ENCODE data around the gene LPAR3.
"Not testable (repeated sequence)": the region's sequence is repeated elsewhere in the genome, so short reads cannot be mapped to it uniquely, and the experiment has no call there.

Gene LPAR3

DNA sequence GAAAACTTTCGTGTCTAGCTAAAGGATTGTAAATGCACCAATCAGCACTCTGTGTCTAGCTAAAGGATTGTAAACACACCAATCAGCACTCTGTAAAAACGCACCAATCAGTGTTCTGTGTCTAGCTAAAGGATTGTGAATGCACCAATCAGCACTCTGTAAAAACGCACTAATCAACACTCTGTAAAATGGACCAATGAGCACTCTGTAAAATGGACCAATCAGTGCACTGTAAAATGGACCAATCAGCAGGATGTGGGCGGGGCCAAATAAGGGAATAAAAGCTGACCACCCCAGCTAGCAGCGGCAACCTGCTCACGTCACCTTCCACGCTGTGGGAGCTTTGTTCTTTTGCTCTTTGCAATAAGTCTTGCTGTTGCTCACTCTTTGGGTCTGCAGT is 9.7 kb upstream of the LPAR3 start:
- DNase-seq = not testable (repeated sequence)

DNA sequence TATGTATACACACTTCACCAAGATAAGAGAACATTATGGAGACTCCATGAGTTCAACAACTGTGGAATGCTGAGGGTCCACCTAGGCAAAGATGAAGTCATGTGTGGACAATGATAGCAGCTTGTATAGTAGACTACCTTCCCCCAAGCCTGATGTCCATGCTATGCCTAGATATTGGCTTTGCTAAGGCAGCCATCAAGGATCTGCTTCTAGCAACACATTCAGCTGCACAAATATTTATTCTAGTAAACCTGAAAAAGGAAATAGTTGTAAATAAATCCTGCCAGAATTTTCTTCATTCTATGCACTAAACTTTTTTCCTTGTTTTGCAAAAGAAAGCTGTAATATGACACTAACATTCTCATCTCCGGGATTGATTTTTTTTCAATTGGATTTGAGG is 7.0 kb upstream of the LPAR3 start:
- DNase-seq = no peak

DNA sequence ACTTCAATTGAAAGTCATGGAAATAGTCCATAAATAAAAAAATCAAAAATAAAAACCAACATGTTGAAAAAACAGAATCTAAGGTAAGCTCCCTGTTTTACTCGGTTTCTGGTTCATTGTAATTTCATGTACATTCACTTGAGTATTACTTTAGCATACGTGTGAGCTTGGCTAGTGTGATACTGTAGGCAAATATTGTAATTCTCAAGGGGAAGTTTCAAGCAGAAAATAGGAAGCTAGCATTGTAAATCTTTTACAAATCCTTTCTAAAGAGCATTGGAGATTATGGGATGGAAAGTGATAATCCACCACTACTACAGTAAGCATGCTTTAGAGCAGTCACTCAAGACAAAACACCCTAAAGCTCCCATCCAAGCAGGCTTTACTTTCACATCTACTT is 3.3 kb upstream of the LPAR3 start:
- DNase-seq = no peak

- DNase-seq = no peak
Measured at GRCh38 chr1:84890566-84890965, 2.4 kb downstream of the LPAR3 start.

- no peak for DNase-seq
Measured at GRCh38 chr1:84889437-84889836, 3.6 kb downstream of the LPAR3 start.

GRCh38 chr1:84888753-84889152 is 4.3 kb downstream of the LPAR3 start:
- DNase-seq = no peak

GRCh38 chr1:84887261-84887934 is 5.6 kb downstream of the LPAR3 start:
- DNase-seq = no peak

DNA sequence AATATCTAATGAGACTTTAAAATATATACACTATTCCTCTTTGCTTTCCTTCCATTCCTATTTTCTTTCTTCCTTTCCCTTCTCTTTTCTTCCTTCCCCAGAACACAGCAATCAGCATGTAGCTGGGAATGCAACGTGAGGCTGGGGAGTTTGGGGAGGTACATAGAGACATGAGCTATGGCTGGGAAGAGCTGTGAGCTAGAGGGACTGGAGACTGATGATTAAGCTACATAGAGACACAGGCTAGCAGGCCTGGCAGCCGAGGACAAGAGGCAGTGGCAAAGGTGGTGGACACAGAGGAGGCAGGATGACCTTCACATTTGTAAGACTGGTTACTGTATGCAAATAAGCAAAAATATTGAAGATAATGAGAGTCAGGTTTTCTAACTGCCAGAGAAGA is 7.5 kb downstream of the LPAR3 start:
- DNase-seq = no peak

DNA sequence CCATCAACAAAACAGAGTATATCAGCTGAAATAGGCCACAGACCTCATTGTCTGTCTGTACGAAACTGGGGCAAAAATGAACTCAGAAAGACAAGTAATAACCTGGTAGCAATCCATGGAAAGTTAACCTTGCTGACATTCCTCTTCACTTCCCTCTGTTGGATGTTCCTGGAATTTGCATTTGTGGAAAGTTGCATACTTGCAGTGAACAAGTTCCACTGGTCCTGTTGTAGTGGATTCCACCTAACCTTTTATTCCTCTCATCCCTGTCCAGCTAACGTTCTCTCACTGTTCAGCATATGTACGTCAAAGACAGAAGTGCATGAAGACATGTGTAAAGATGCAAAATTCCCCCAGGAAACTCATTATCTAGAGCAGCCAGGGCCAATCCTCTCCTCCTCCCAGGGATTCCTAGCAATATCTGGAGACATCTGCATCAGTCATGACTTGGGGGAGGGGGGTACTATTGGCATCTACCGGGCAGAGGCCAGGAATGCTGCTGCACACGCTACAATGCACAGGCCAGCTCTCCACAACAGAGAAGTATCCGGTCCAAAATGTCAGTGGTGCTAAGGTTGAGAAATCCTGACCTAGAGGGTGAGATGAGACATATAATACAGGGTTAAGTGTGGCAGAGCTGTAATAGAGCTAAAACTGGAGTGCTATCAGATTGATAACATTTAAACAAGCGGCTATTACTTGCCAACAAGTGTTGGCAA is 8.2 kb downstream of the LPAR3 start:
- no peak for DNase-seq

DNA sequence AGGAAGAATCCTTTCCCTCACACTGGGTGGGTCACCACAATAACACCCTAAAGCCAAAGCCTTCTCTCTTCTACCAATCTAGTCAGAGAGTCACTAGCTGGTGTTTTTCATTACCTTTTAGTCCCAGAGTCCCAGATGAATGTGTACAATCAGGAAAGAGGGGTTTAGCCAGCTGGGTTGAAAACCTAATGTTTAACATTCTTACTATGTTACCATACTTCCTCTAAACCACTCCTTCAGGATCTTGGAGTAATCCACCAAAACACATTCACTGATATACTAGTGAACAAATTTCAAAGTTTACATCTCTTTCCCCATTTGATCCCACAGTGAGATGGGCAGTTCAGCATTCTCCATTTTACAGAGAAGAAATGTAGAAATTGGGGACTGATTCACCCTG is 9.7 kb downstream of the LPAR3 start:
- no peak for DNase-seq

GRCh38 chr1:84877592-84877991 is 15.4 kb downstream of the LPAR3 start:
- no peak for DNase-seq

GRCh38 chr1:84876353-84876752 is 16.7 kb downstream of the LPAR3 start:
- DNase-seq = peak; percentile 20

DNA sequence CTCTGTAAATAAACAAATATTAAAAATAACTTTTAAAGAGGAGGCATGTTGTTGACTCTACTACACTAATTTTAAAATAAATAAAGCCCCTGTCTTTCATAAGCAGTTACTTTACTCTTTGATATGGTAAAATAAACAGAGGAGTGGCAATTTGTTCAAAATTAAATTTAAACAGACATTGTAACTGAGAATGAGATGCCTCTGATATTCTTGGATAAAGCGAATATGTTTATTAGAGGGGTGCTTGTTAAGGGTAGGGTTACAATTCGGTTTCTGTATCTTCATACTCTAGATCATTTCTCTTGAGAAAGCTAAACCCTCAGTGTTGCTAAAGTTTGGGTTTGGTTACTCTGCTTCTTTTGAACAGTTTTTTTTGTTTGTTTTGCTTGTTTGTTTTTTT is 19.6 kb downstream of the LPAR3 start:
- DNase-seq = no peak

DNA sequence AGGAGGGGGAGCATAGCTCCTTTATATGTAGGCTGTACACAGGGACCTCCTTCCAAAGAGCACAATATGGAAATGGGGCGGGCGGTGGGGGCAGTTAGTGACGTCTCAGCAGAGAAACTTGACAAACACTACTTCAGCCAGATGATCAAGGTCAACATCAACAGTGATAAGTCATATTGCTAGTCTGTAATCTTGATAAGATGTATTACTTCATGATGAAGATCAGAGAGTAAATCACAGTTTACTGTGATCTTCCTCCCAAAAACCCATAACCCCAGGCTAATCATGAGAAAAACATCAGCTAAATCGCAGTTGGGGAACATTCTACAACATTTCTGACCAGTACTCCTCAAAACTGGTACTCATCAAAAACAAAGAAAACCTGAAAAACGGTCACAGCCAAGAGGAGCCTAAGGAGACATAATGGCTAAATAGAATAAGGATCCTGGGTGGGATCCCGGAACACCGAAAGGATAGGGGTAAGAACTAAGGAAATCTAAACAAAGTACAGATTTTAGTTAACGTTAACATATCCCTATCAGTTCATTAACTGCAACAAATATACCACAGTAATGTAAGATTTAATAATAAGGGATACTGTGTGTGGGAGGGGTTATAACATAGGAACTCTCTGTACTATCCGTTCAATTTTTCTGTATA is 20.2 kb downstream of the LPAR3 start:
- DNase-seq = no peak

DNA sequence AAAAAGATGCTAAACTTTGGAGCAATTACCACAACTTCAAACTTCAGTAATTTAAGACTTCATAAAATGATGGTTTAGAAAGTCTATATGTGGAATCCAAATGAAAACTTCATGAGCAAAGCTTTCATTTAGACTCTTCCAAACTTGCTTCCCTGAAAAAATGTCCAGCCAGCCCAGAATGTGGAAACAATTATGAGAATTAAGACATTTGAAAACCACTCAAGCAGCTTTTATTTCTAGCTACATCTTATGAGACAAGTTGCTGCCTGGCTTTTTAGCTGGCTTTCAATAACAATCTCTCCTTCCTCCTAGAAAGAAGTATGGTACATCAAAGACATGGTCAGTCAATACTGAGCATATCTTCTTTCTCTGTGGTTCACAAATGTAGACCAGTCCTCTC is 21.8 kb downstream of the LPAR3 start:
- no peak for DNase-seq

DNA sequence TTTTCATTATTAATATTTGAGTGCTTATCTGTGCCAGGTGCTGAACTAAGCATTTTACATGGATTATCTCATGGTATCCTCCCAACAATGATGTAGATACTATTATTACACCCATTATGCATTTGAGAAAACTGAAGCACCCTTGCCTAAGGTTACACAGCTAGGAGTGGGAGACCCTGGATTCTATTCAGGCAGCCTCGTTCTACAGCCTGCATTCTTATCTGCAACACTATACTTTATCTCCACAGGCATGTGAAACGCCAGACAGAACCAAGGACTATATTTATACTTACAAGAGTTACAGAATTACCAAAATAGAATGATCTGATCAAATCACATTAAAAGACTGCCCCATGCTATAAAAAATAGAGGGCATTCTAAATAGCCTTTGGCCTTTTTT is 22.4 kb downstream of the LPAR3 start:
- no peak for DNase-seq

GRCh38 chr1:84869720-84870119 is 23.3 kb downstream of the LPAR3 start:
- DNase-seq = no peak

DNA sequence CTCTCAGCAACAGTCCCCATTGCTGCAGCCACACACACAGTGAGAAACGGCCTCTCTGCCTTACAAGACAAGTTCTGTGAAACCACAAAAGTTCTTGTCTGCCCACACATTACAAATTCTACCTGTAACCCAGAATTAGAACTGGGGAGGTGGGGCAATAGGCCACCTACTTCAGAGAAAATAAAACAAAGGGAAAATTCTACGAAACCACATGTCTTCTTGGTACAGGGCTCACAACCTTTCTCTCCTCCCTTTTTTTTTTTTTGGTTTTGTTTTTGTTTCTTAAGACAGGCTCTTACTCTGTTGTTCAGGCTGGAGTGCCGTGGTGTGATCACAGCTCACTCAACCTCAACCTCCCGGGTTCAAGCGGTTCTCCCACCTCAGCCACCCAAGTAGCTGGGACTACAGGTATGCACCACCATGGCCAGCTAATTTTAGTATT is 30.2 kb downstream of the LPAR3 start:
- DNase-seq = peak; percentile 79

DNA sequence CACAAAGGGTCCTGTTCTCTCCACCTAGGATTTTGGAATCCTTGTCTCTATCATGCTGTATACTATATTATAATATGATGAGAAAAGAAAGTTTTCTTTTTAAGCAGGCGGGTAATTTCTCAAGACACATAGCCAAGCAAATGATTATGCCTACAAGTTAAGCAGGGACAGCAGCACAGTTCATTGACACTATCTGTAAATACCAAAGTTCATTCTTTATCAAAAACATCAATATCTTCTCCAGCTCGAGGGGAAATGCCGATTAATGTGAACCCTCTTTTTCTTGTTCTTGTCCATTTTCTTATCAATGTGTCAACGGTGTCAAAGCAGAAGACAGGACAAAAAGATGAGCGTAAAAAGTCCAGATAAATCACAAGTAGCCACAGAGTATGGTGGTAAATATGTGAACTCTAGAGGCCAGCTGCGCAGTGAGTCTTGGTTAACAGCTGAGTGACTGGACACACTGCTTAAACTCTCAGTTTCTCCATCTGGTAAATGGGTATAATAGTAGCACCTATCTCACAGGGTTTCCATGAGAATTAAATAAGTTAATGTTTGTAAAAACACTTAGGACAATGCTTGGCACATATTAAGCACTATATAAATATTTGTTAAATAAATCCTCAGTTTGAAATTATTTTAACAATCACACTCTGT is 30.9 kb downstream of the LPAR3 start:
- no peak for DNase-seq

GRCh38 chr1:84861516-84861915 is 31.5 kb downstream of the LPAR3 start:
- no peak for DNase-seq

- DNase-seq = no peak
Measured at GRCh38 chr1:84859866-84860265, 33.1 kb downstream of the LPAR3 start.

DNA sequence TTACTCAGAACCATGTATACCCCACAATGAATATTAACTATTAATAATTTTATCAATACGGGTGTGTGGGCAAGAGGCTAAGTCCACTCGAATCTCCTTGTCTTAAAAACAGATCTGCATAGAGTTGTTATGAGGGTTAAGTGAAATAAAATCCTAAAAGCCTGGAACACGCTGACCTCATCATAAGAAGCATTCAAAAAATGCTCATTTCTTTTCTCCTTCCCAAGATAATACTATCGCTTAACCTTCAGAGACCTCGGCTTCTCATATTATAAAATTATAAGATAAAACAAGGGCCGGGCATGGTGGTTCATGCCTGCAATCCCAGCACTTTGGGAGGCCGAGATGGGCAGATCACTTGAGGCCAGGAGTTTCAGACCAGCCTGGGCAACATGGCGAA is 35.1 kb downstream of the LPAR3 start:
- no peak for DNase-seq

- DNase-seq = no peak
Measured at GRCh38 chr1:84856726-84857270, 36.2 kb downstream of the LPAR3 start.

Measured in central memory CD4-positive, alpha-beta T cell (primary cell).